Measurements from ENCODE around the gene MAP7.

Gene MAP7

DNA sequence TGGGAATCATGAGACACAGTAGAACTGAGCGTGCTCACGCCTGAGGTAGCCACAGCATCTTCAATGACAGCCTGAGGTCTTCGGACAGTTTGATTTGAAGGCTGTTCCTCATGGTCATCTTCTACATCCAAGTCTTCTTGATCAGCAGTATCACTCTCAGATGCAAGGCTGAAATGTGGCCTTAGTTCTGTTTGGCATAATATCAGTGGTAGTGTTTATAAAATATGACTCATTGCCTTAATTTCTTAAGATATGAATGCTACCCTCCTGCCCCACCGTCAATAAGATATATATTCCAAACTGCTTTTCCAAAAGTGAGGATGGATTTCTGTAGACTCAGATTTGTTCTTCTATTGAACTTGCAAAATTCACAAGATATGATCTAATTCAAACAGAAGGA is 17.5 kb upstream of the MAP7 start:
- no peak overlapping the region for H3K27ac ChIP-seq
- no peak for DNase-seq
- no peaks in the 10 kb centered on the region for H3K27me3 ChIP-seq (ENCODE audit: insufficient read depth, low read depth, severe bottlenecking)
- no peaks in the 10 kb centered on the region for H3K36me3 ChIP-seq
- H3K4me3 ChIP-seq (ENCODE audit: low read depth, low read length), result no peak overlapping the region
- peaks cover 4% of the 10 kb centered on the region for H3K9me3 ChIP-seq (ENCODE audit: severe bottlenecking)
- TF ChIP-seq, protein P1, sequence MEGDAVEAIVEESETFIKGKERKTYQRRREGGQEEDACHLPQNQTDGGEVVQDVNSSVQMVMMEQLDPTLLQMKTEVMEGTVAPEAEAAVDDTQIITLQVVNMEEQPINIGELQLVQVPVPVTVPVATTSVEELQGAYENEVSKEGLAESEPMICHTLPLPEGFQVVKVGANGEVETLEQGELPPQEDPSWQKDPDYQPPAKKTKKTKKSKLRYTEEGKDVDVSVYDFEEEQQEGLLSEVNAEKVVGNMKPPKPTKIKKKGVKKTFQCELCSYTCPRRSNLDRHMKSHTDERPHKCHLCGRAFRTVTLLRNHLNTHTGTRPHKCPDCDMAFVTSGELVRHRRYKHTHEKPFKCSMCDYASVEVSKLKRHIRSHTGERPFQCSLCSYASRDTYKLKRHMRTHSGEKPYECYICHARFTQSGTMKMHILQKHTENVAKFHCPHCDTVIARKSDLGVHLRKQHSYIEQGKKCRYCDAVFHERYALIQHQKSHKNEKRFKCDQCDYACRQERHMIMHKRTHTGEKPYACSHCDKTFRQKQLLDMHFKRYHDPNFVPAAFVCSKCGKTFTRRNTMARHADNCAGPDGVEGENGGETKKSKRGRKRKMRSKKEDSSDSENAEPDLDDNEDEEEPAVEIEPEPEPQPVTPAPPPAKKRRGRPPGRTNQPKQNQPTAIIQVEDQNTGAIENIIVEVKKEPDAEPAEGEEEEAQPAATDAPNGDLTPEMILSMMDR (IDR thresholded peaks at IDR 0.05; ENCODE audit: low read depth, low read length), result no peak

DNA sequence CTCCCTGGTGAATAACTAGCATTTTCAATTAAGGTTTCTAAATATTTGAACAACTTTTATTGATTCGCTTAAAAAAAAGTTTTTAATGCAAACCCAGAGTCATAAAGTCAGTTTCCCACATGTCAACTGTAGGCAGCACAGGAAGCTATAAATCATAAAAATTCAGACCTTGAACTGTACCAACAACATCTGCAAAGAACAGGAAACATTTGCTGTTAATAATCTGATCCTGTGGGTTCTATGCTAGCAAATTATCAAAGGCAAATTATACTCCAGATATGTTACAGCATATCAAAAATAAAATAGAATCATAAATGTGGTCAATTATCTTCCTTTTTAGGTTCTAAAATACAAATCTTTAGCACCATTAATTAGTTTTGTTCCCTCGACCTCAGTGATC is 16.6 kb upstream of the MAP7 start:
- DNase-seq, result no peak
- Histone ChIP-seq H3K4me3 (ENCODE audit: low read depth, low read length) (no peak overlapping the region), H3K9me3 (ENCODE audit: severe bottlenecking) (peaks cover 4% of the 10 kb centered on the region), H3K36me3 (no peaks in the 10 kb centered on the region), H3K27ac (no peak overlapping the region), H3K27me3 (ENCODE audit: insufficient read depth, low read depth, severe bottlenecking) (no peaks in the 10 kb centered on the region)
- TF ChIP-seq, protein P1 (IDR thresholded peaks at IDR 0.05; ENCODE audit: low read depth, low read length), result no peak

DNA sequence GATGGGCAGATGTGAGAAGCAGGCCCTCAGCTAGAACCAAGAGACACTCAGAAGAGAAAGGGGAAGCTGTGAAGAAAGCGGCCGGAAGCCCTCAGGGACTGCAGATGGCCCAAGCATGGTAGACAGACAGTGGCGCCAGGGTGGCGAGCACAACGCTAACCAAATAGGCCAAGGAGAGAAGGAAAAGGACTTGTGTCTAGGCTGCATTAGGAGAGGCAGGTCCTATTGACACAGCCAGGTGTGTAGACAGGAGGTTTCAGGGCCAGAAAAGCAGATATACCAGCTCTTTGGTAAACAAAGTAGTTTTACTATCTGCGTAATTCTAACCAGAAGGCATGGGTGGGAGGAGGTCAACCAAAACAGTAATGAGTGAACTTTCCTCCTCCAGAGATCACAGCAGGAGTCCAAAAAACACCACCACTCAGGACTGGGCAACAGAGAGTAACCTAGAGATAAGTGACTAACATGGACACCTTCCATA is 15.8 kb upstream of the MAP7 start:
- Histone ChIP-seq H3K4me3 (ENCODE audit: low read depth, low read length) (no peak overlapping the region), H3K36me3 (no peaks in the 10 kb centered on the region), H3K27me3 (ENCODE audit: insufficient read depth, low read depth, severe bottlenecking) (no peaks in the 10 kb centered on the region), H3K9me3 (ENCODE audit: severe bottlenecking) (peaks cover under 1% of the 10 kb centered on the region), H3K27ac (no peak overlapping the region)
- TF ChIP-seq, protein P1 (IDR thresholded peaks at IDR 0.05; ENCODE audit: low read depth, low read length), result no peak
- no peak for DNase-seq

DNA sequence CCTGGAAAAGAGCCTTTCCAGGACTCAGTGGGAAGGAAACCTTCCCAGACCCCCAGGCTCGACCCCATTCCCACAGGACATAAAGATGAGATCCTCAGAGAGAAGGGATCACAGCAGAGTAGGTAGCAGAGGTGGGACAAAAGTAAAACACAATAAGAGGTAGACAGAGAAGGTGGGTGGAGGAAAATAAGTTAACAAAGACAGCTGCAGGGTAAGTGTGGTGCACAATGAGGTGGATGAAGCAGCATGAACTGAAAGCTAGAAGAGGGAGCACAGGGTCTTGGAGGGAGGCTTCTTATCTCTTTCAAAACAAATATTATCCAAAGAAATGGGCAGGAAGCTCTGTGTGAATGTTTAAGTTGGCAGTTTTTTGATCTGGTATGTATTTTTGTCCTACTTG is 14.0 kb upstream of the MAP7 start:
- Histone ChIP-seq H3K36me3 (no peaks in the 10 kb centered on the region), H3K4me3 (ENCODE audit: low read depth, low read length) (no peak overlapping the region), H3K9me3 (ENCODE audit: severe bottlenecking) (no peaks in the 10 kb centered on the region), H3K27me3 (ENCODE audit: insufficient read depth, low read depth, severe bottlenecking) (no peaks in the 10 kb centered on the region), H3K27ac (no peak overlapping the region)
- TF ChIP-seq, protein P1 (IDR thresholded peaks at IDR 0.05; ENCODE audit: low read depth, low read length), result no peak
- no peak for DNase-seq

DNA sequence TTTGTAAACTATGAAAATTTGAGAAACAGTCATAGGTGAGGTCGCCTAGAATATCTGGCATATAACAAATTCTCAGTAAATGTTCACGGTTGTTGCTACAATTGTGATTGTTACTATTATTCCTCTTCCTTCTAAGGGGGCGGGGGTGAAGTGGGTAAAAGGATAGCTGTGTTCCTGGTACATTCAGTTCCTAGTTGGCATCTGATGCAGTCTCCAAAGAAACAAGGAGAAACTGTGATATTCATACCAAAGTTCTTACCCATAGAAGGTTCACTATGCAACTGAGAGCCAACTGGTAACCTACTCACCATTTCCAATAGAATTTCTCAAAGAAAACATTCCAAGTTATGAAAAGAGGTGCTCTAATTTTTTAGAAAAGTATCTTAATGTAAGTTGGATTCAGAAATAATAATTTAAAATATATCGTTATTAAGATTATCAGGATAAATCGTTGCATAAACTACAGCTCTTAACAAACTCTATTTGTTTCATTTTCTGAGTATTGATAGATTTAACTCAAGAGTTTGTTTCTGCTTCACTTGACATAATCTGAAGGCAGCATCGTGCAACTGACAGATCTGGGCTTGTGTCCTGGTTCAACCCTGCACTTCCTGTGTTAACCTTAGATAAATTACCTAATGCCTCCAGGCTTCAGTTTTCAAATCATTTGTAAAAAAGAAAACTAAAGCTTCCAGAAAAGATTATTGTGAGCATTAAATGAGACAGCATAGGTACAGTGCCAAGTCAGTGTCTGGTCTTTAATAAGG is 13.3 kb upstream of the MAP7 start:
- Histone ChIP-seq H3K27me3 (ENCODE audit: insufficient read depth, low read depth, severe bottlenecking) (no peaks in the 10 kb centered on the region), H3K27ac (no peak overlapping the region), H3K9me3 (ENCODE audit: severe bottlenecking) (no peaks in the 10 kb centered on the region), H3K4me3 (ENCODE audit: low read depth, low read length) (no peak overlapping the region), H3K36me3 (no peaks in the 10 kb centered on the region)
- no peak for DNase-seq
- TF ChIP-seq, protein P1 (IDR thresholded peaks at IDR 0.05; ENCODE audit: low read depth, low read length), result no peak

DNA sequence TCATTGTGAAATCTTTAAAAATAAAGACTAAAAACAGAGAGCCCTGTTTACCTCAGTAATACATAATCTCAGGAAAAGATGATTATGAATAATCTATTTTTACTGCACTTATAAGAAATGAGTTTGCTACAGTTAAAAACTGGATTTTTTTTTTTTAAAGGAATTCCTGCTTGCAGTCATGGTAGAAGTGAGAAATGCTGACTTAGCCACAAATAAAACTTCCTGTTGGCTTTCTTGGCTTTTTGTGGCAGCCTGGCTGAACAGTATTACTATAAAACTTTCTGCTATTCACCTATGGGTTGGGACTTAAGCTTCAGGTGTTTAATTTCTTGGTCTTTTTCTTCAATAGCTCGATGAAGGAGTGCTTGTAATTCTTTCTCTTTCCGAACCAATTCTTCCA is 12.0 kb upstream of the MAP7 start:
- DNase-seq, result no peak
- Histone ChIP-seq H3K27me3 (ENCODE audit: insufficient read depth, low read depth, severe bottlenecking) (no peaks in the 10 kb centered on the region), H3K4me3 (ENCODE audit: low read depth, low read length) (no peak overlapping the region), H3K36me3 (no peaks in the 10 kb centered on the region), H3K27ac (no peak overlapping the region), H3K9me3 (ENCODE audit: severe bottlenecking) (no peaks in the 10 kb centered on the region)
- TF ChIP-seq, protein P1 (IDR thresholded peaks at IDR 0.05; ENCODE audit: low read depth, low read length), result no peak

Data from WERI-Rb-1 (cell line).